GM12865 (cell line): ENCODE measurements around the gene TMEM38A.

Experiments used
- DNase-seq: peaks from one replicate; pipeline ENCODE4 v3.0.0; 2010; ENCODE audit warnings: low read depth
- H3K4me3 ChIP-seq: 2 replicates; pipeline ENCODE4 v1.5.1; 2011; ENCODE audit warnings: mild to moderate bottlenecking, low read depth, low read length, control low read depth
- CTCF ChIP-seq: IDR thresholded peaks from 2 replicates; pipeline ENCODE4 v1.5.1; 2011; ENCODE audit warnings: low read length, control low read depth, low read depth, inconsistent platforms; ENCODE audit not compliant: insufficient read depth; ENCODE audit errors: missing control alignments

TMEM38A gene

GRCh38 chr19:16625163-16625958 is 35.6 kb upstream of the TMEM38A start:
- no peak overlapping the region for H3K4me3 ChIP-seq
- TF ChIP-seq CTCF = no peak
- no peak for DNase-seq

- no peak for DNase-seq
- peak overlapping the region; percentile 83 for H3K4me3 ChIP-seq
- no peak for TF ChIP-seq CTCF
Measured at GRCh38 chr19:16626796-16627192, 34.1 kb upstream of the TMEM38A start.

GRCh38 chr19:16627193-16627927 is 33.6 kb upstream of the TMEM38A start:
- TF ChIP-seq CTCF = no peak
- H3K4me3 ChIP-seq = peak overlapping the region; percentile 83
- DNase-seq = no peak

- DNase-seq = no peak
- TF ChIP-seq CTCF = no peak
- peak overlapping the region; percentile 83 for H3K4me3 ChIP-seq
Measured at GRCh38 chr19:16627928-16628182, 33.1 kb upstream of the TMEM38A start.

GRCh38 chr19:16628183-16628983 is 32.6 kb upstream of the TMEM38A start, which contains the start of gene MED26:
MED26 (minus strand) TSS chr19:16628204; CDS start chr19:16627943, 261 bp downstream.
- TF ChIP-seq CTCF = no peak
- DNase-seq = peak; percentile 97
- H3K4me3 ChIP-seq = peak within 1 kb of the TSS; percentile 97

- peak overlapping the region; percentile 97 for H3K4me3 ChIP-seq
- DNase-seq = peak; percentile 80
- TF ChIP-seq CTCF = no peak
Measured at GRCh38 chr19:16628984-16629691, 31.8 kb upstream of the TMEM38A start.
